Liver (tissue), 3 donors: Measurements from ENCODE around the gene PLA2G4B.

Experiments
- ATF3 ChIP-seq: IDR thresholded peaks from 2 replicates; pipeline ENCODE4 v1.6.1; 2016; ENCODE audit warnings: antibody characterized with exemption
- JUND ChIP-seq, 2 donors: IDR thresholded peaks; 2 replicates each; pipeline ENCODE4 v1.6.1; 2016; ENCODE audit warnings: antibody characterized with exemption in 2 of 2
- MAX ChIP-seq: IDR thresholded peaks from 2 replicates; pipeline ENCODE4 v1.6.1; 2016; ENCODE audit warnings: antibody characterized with exemption
- NR2F2 ChIP-seq: IDR thresholded peaks from 2 replicates; pipeline ENCODE4 v1.6.1; 2016; ENCODE audit warnings: antibody characterized with exemption
- RAD21 ChIP-seq, 2 donors: IDR thresholded peaks; 2 replicates each; pipeline ENCODE4 v1.6.1; 2016; ENCODE audit warnings: antibody characterized with exemption in 2 of 2, mild to moderate bottlenecking in 2 of 2
- REST ChIP-seq: IDR thresholded peaks from 2 replicates; pipeline ENCODE4 v1.6.1; 2016; ENCODE audit warnings: antibody characterized with exemption, mild to moderate bottlenecking
- RXRA ChIP-seq, 2 donors: IDR thresholded peaks; 2 replicates each; pipeline ENCODE4 v1.6.1; 2017 to 2018; ENCODE audit warnings: antibody characterized with exemption in 2 of 2, mild to moderate bottlenecking in 1 of 2
- TAF1 ChIP-seq: conservative IDR thresholded peaks from 2 replicates; pipeline ENCODE4 v1.6.1; 2016; ENCODE audit warnings: antibody characterized with exemption, mild to moderate bottlenecking
- TF ChIP-seq, protein P1 (sequence below): fragments of 150-350 bp; IDR thresholded peaks from 2 replicates; pipeline ENCODE4 v1.5.1; 2017; ENCODE audit warnings: improper control_type of control experiment, low read depth, low read length; ENCODE audit not compliant: missing input control
- donor health status: healthy.
- donor health status: healthy.

GRCh38 chr15:41887161-41887560 is 48.5 kb downstream of the PLA2G4B start:
- TF ChIP-seq, protein P1, sequence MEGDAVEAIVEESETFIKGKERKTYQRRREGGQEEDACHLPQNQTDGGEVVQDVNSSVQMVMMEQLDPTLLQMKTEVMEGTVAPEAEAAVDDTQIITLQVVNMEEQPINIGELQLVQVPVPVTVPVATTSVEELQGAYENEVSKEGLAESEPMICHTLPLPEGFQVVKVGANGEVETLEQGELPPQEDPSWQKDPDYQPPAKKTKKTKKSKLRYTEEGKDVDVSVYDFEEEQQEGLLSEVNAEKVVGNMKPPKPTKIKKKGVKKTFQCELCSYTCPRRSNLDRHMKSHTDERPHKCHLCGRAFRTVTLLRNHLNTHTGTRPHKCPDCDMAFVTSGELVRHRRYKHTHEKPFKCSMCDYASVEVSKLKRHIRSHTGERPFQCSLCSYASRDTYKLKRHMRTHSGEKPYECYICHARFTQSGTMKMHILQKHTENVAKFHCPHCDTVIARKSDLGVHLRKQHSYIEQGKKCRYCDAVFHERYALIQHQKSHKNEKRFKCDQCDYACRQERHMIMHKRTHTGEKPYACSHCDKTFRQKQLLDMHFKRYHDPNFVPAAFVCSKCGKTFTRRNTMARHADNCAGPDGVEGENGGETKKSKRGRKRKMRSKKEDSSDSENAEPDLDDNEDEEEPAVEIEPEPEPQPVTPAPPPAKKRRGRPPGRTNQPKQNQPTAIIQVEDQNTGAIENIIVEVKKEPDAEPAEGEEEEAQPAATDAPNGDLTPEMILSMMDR: no peak
- TF ChIP-seq RXRA (IDR thresholded peaks at IDR 0.05) (no peak), RAD21 (IDR thresholded peaks at IDR 0.05) (no peak), REST (no peak), ATF3 (no peak), TAF1 (no peak), JUND (IDR thresholded peaks at IDR 0.05) (no peak), MAX (no peak), NR2F2 (no peak)
